Measurements from ENCODE around the gene DUSP6. TPM values are rescaled to one million over a fixed set of nuclear protein-coding genes. Genes with fewer than 3 reads are reported as not detected.

DUSP6 gene
- total RNA-seq, 1 experiment from 2014 or later = 20.3 TPM

- in situ Hi-C loops (cut with HindIII; ENCODE audit: low pct_unique_long_range_greater_than_20kb, low sequenced_read_pairs) (no loop called here), intact Hi-C loops (cut with micrococcal nuclease; ENCODE audit: unreplicated experiment) (no loop called here)
- no peak overlapping the region for H3K4me3 ChIP-seq (ENCODE audit: low read depth in 2 of 2, low read length in 2 of 2)
- H3K9me3 ChIP-seq (ENCODE audit: control insufficient read depth, insufficient read depth, low read depth, low read length) = no peaks in the 10 kb centered on the region
- ChIA-PET CTCF (no interaction called here), POLR2A (no interaction called here)
- H3K27ac ChIP-seq (ENCODE audit: low read length) = no peak overlapping the region
- no peaks in the 10 kb centered on the region for H3K27me3 ChIP-seq (ENCODE audit: control insufficient read depth, insufficient read depth, low read length)
- no peaks in the 10 kb centered on the region for H3K4me1 ChIP-seq (ENCODE audit: control insufficient read depth, insufficient read depth, low read length)
- no peak for TF ChIP-seq SIN3A (IDR thresholded peaks at IDR 0.05; ENCODE audit: borderline replicate concordance, insufficient read depth, low read depth, low read length)
- TF ChIP-seq POLR2AphosphoS5 (IDR thresholded peaks at IDR 0.05; ENCODE audit: low read depth, low read length) = no peak
- TF ChIP-seq, protein P1, sequence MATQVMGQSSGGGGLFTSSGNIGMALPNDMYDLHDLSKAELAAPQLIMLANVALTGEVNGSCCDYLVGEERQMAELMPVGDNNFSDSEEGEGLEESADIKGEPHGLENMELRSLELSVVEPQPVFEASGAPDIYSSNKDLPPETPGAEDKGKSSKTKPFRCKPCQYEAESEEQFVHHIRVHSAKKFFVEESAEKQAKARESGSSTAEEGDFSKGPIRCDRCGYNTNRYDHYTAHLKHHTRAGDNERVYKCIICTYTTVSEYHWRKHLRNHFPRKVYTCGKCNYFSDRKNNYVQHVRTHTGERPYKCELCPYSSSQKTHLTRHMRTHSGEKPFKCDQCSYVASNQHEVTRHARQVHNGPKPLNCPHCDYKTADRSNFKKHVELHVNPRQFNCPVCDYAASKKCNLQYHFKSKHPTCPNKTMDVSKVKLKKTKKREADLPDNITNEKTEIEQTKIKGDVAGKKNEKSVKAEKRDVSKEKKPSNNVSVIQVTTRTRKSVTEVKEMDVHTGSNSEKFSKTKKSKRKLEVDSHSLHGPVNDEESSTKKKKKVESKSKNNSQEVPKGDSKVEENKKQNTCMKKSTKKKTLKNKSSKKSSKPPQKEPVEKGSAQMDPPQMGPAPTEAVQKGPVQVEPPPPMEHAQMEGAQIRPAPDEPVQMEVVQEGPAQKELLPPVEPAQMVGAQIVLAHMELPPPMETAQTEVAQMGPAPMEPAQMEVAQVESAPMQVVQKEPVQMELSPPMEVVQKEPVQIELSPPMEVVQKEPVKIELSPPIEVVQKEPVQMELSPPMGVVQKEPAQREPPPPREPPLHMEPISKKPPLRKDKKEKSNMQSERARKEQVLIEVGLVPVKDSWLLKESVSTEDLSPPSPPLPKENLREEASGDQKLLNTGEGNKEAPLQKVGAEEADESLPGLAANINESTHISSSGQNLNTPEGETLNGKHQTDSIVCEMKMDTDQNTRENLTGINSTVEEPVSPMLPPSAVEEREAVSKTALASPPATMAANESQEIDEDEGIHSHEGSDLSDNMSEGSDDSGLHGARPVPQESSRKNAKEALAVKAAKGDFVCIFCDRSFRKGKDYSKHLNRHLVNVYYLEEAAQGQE (IDR thresholded peaks at IDR 0.05; ENCODE audit: insufficient read depth in 1 of 2, low read depth in 2 of 2, low read length in 1 of 2) = no peak
- TF ChIP-seq TCF7L2 (IDR thresholded peaks at IDR 0.05; ENCODE audit: low read depth, low read length) = no peak
- TF ChIP-seq, protein P2, sequence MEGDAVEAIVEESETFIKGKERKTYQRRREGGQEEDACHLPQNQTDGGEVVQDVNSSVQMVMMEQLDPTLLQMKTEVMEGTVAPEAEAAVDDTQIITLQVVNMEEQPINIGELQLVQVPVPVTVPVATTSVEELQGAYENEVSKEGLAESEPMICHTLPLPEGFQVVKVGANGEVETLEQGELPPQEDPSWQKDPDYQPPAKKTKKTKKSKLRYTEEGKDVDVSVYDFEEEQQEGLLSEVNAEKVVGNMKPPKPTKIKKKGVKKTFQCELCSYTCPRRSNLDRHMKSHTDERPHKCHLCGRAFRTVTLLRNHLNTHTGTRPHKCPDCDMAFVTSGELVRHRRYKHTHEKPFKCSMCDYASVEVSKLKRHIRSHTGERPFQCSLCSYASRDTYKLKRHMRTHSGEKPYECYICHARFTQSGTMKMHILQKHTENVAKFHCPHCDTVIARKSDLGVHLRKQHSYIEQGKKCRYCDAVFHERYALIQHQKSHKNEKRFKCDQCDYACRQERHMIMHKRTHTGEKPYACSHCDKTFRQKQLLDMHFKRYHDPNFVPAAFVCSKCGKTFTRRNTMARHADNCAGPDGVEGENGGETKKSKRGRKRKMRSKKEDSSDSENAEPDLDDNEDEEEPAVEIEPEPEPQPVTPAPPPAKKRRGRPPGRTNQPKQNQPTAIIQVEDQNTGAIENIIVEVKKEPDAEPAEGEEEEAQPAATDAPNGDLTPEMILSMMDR (IDR thresholded peaks at IDR 0.05) = no peak
- BruUV-seq (replicated peaks) = no TSS peak
- no peaks in the 10 kb centered on the region for H3K36me3 ChIP-seq (ENCODE audit: control insufficient read depth, insufficient read depth, low read length)
- no peak for DNase-seq (ENCODE audit: low read depth, low spot score)
- no peak for ATAC-seq
These were observed 48.1 kb upstream of the DUSP6 start for GRCh38 chr12:89400415-89400814.

- ATAC-seq = no peak
- no peak for DNase-seq (ENCODE audit: low read depth, low spot score)
- H3K27ac ChIP-seq (ENCODE audit: low read length) = no peak overlapping the region
- ChIA-PET POLR2A (no interaction called here), CTCF (no interaction called here)
- TF ChIP-seq POLR2AphosphoS5 (IDR thresholded peaks at IDR 0.05; ENCODE audit: low read depth, low read length) (no peak), SIN3A (IDR thresholded peaks at IDR 0.05; ENCODE audit: borderline replicate concordance, insufficient read depth, low read depth, low read length) (no peak), TCF7L2 (IDR thresholded peaks at IDR 0.05; ENCODE audit: low read depth, low read length) (no peak)
- TF ChIP-seq, protein P2 (IDR thresholded peaks at IDR 0.05) = no peak
- H3K36me3 ChIP-seq (ENCODE audit: control insufficient read depth, insufficient read depth, low read length) = no peaks in the 10 kb centered on the region
- no peaks in the 10 kb centered on the region; the same call in 1 of the 2 replicates for H3K4me1 ChIP-seq (ENCODE audit: control insufficient read depth, insufficient read depth, low read length)
- H3K4me3 ChIP-seq (ENCODE audit: low read depth in 2 of 2, low read length in 2 of 2) = no peak overlapping the region
- H3K27me3 ChIP-seq (ENCODE audit: control insufficient read depth, insufficient read depth, low read length) = no peaks in the 10 kb centered on the region
- H3K9me3 ChIP-seq (ENCODE audit: control insufficient read depth, insufficient read depth, low read depth, low read length) = no peaks in the 10 kb centered on the region
- in situ Hi-C loops (cut with HindIII; ENCODE audit: low pct_unique_long_range_greater_than_20kb, low sequenced_read_pairs) = no loop called here
- BruUV-seq (replicated peaks) = no TSS peak
- intact Hi-C loops (cut with micrococcal nuclease; ENCODE audit: unreplicated experiment) = no loop called here
These were observed 43.4 kb upstream of the DUSP6 start for GRCh38 chr12:89395712-89396111.

Data from Panc1 (cell line).